ENCODE results near the gene LAG3.
"Not testable (repeated sequence)": the region's sequence is repeated elsewhere in the genome, so short reads cannot be mapped to it uniquely, and the experiment has no call there.

LAG3 gene

GRCh38 chr12:6772331-6772695, at the start of gene LAG3:
TSS of gene LAG3 (plus strand) at chr12:6772520. CDS start at chr12:6772853, 333 bp downstream.
- no peak for DNase-seq (ENCODE audit: low spot score)

GRCh38 chr12:6722863-6723262, 49.5 kb upstream of the LAG3 start:
- no peak for DNase-seq (ENCODE audit: low spot score)

- peak; percentile 99 for DNase-seq (ENCODE audit: low spot score)
Observed at GRCh38 chr12:6723607-6724408, 48.5 kb upstream of the LAG3 start, which contains the start of gene COPS7A. TSS of gene COPS7A (plus strand) at chr12:6724046. CDS start at chr12:6724657, 611 bp downstream.

- DNase-seq (ENCODE audit: low spot score), result peak; percentile 63
Observed at GRCh38 chr12:6724409-6724797, 47.9 kb upstream of the LAG3 start.

GRCh38 chr12:6725350-6725749, 47.0 kb upstream of the LAG3 start:
- no peak for DNase-seq (ENCODE audit: low spot score)

- no peak for DNase-seq (ENCODE audit: low spot score)
Observed at GRCh38 chr12:6729186-6729585, 43.1 kb upstream of the LAG3 start.

GRCh38 chr12:6730169-6730568, 42.2 kb upstream of the LAG3 start:
- DNase-seq (ENCODE audit: low spot score), result no peak

- DNase-seq (ENCODE audit: low spot score), result no peak
Observed at GRCh38 chr12:6734506-6735387, 37.6 kb upstream of the LAG3 start.

GRCh38 chr12:6735448-6736191, 36.7 kb upstream of the LAG3 start:
- peak; percentile 74 for DNase-seq (ENCODE audit: low spot score)

GRCh38 chr12:6736754-6737153, 35.6 kb upstream of the LAG3 start:
- DNase-seq (ENCODE audit: low spot score), result no peak

- DNase-seq (ENCODE audit: low spot score), result not testable (repeated sequence)
Observed at GRCh38 chr12:6742080-6742479, 30.2 kb upstream of the LAG3 start.

GRCh38 chr12:6742834-6743233, 29.5 kb upstream of the LAG3 start:
- DNase-seq (ENCODE audit: low spot score), result no peak

GRCh38 chr12:6743300-6743699, 29.0 kb upstream of the LAG3 start:
- DNase-seq (ENCODE audit: low spot score), result not testable (repeated sequence)

- DNase-seq (ENCODE audit: low spot score), result no peak
Observed at GRCh38 chr12:6745741-6746525, 26.4 kb upstream of the LAG3 start.

- no peak for DNase-seq (ENCODE audit: low spot score)
Observed at GRCh38 chr12:6747216-6747615, 25.1 kb upstream of the LAG3 start.

GRCh38 chr12:6748761-6749160, 23.6 kb upstream of the LAG3 start:
- DNase-seq (ENCODE audit: low spot score), result no peak

GRCh38 chr12:6750506-6750905, 21.8 kb upstream of the LAG3 start:
- no peak for DNase-seq (ENCODE audit: low spot score)

GRCh38 chr12:6751767-6752166, 20.6 kb upstream of the LAG3 start:
- DNase-seq (ENCODE audit: low spot score), result no peak

- DNase-seq (ENCODE audit: low spot score), result no peak
Observed at GRCh38 chr12:6752167-6752920, 20.0 kb upstream of the LAG3 start.

- DNase-seq (ENCODE audit: low spot score), result peak; percentile 100
Observed at GRCh38 chr12:6752921-6753771, 19.2 kb upstream of the LAG3 start, which contains the start of gene MLF2. TSS of gene MLF2 (minus strand) at chr12:6753141. CDS start at chr12:6752334, 807 bp downstream.
